K562 (cell line): ENCODE data around the gene FN3KRP. TPM values are rescaled to one million over a fixed set of nuclear protein-coding genes. Genes with fewer than 3 reads are reported as not detected.

Source experiments
- BRD4 ChIP-seq: fragments of 200-600 bp; sonication (generic); IDR thresholded peaks from 2 replicates; pipeline ENCODE4 v1.6.1; 2017; ENCODE audit warnings: inconsistent platforms
- CBX5 ChIP-seq: IDR thresholded peaks from 2 replicates; pipeline ENCODE4 v1.6.1; 2014; ENCODE audit warnings: low read depth, borderline replicate concordance
- CHD1 ChIP-seq: fragments of 200-600 bp; sonication (generic); IDR thresholded peaks from one replicate; pipeline ENCODE4 v1.6.1; 2012; ENCODE audit warnings: mild to moderate bottlenecking, moderate library complexity, low read length, inconsistent platforms
- CHD2 ChIP-seq: IDR thresholded peaks from 2 replicates; pipeline ENCODE4 v1.6.1; 2011; ENCODE audit warnings: low read depth, low read length
- FOS ChIP-seq: IDR thresholded peaks from 3 replicates; pipeline ENCODE4 v1.6.1; 2011; ENCODE audit not compliant: insufficient read length; ENCODE audit errors: extremely low read depth
- FOXA3 ChIP-seq, 2 experiments: fragments of 450-650 bp in 1 of 2; sonication (generic) in 1 of 2; formaldehyde crosslinking; IDR thresholded peaks in 1 of 2; conservative IDR thresholded peaks in 1 of 2; 2 replicates each; pipeline versions ENCODE4 v1.4.0 to v1.8.0; 2020 to 2022; ENCODE audit warnings: mild to moderate bottlenecking in 2 of 2, missing genetic modification reagents in 1 of 2
- FOXP1 ChIP-seq: sonication (generic); formaldehyde crosslinking; IDR thresholded peaks from 2 replicates; pipeline ENCODE4 v1.8.0; 2022; ENCODE audit warnings: mild to moderate bottlenecking, missing genetic modification reagents
- HBP1 ChIP-seq: fragments of 450-650 bp; formaldehyde crosslinking; IDR thresholded peaks from 2 replicates; pipeline ENCODE4 v1.4.0; 2022; ENCODE audit warnings: missing genetic modification characterization
- HOMEZ ChIP-seq: fragments of 250-450 bp; sonication (Bioruptor Pico); IDR thresholded peaks from 2 replicates; pipeline ENCODE4 v1.4.0; 2020; ENCODE audit warnings: mild to moderate bottlenecking, moderate library complexity
- KLF16 ChIP-seq: IDR thresholded peaks from 2 replicates; pipeline ENCODE4 v1.6.1; 2016; ENCODE audit warnings: antibody characterized with exemption
- LEF1 ChIP-seq: fragments of 450-650 bp; IDR thresholded peaks from 2 replicates; pipeline ENCODE4 v1.6.1; 2016; ENCODE audit warnings: mild to moderate bottlenecking
- MAFF ChIP-seq: IDR thresholded peaks from 2 replicates; pipeline ENCODE4 v1.6.1; 2012; ENCODE audit warnings: low read length, improper control_type of control experiment
- MECOM ChIP-seq: fragments of 250-450 bp; sonication (Bioruptor Pico); IDR thresholded peaks from 2 replicates; pipeline ENCODE4 v1.8.0; 2022; ENCODE audit warnings: inconsistent platforms
- NR1H2 ChIP-seq: sonication (generic); formaldehyde crosslinking; IDR thresholded peaks from 2 replicates; pipeline ENCODE4 v1.4.0; 2020; ENCODE audit warnings: mild to moderate bottlenecking, missing genetic modification reagents
- NR4A1 ChIP-seq, 2 experiments: fragments of 250-450 bp in 1 of 2; fragments of 450-650 bp in 1 of 2; sonication (Bioruptor Pico) in 1 of 2; IDR thresholded peaks; 2 replicates each; pipeline versions ENCODE4 v1.4.0 to v1.6.1; 2016 to 2020; ENCODE audit warnings: mild to moderate bottlenecking in 2 of 2, missing compliant biosample characterization in 1 of 2, missing genetic modification characterization in 1 of 2, moderate library complexity in 1 of 2
- PCBP2 ChIP-seq: fragments of 200-400 bp; formaldehyde crosslinking; IDR thresholded peaks from 2 replicates; pipeline ENCODE4 v1.6.1; 2018; ENCODE audit warnings: low read length, low read depth, mild to moderate bottlenecking, moderate library complexity; ENCODE audit not compliant: poor library complexity, severe bottlenecking
- RAD21 ChIP-seq, 2 experiments: fragments of 250-450 bp in 1 of 2; fragments of 450-650 bp in 1 of 2; sonication (Bioruptor Pico) in 1 of 2; formaldehyde crosslinking in 1 of 2; IDR thresholded peaks in 1 of 2; conservative IDR thresholded peaks in 1 of 2; 2 replicates each; pipeline versions ENCODE4 v1.4.0 to v1.8.0; 2020 to 2022; ENCODE audit warnings: mild to moderate bottlenecking in 2 of 2, moderate library complexity in 1 of 2
- RFX1 ChIP-seq: fragments of 450-650 bp; IDR thresholded peaks from 2 replicates; pipeline ENCODE4 v1.6.1; 2016; ENCODE audit warnings: mild to moderate bottlenecking, moderate library complexity
- SAFB ChIP-seq: fragments of 200-400 bp; formaldehyde crosslinking; IDR thresholded peaks from 2 replicates; pipeline ENCODE4 v1.6.1; 2017; ENCODE audit warnings: low read depth, low read length, borderline replicate concordance
- SMARCC2 ChIP-seq: fragments of 450-650 bp; IDR thresholded peaks from 2 replicates; pipeline ENCODE4 v1.6.1; 2017; ENCODE audit warnings: antibody characterized with exemption, moderate library complexity, mild to moderate bottlenecking, low read depth
- SP2 ChIP-seq: IDR thresholded peaks from 2 replicates; pipeline ENCODE4 v1.6.1; 2011; ENCODE audit warnings: mild to moderate bottlenecking, low read depth, low read length, moderate library complexity; ENCODE audit not compliant: poor library complexity, severe bottlenecking; ENCODE audit errors: extremely low read depth
- TEAD4 ChIP-seq, 2 experiments: sonication (generic) in 1 of 2; formaldehyde crosslinking in 1 of 2; IDR thresholded peaks; 2 replicates each; pipeline versions ENCODE4 v1.6.1 to v1.8.0; 2012 to 2022; ENCODE audit warnings: borderline replicate concordance in 1 of 2, inconsistent platforms in 1 of 2, low read length in 1 of 2, mild to moderate bottlenecking in 1 of 2, missing genetic modification reagents in 1 of 2
- XRCC5 ChIP-seq: fragments of 200-400 bp; formaldehyde crosslinking; IDR thresholded peaks from 2 replicates; pipeline ENCODE4 v1.6.1; 2017; ENCODE audit warnings: low read depth, mild to moderate bottlenecking, low read length
- ZNF23 ChIP-seq: fragments of 250-450 bp; sonication (Bioruptor Pico); IDR thresholded peaks from 2 replicates; pipeline ENCODE4 v1.4.0; 2020; ENCODE audit warnings: mild to moderate bottlenecking
- ZNF668 ChIP-seq: fragments of 250-450 bp; sonication (Bioruptor Pico); IDR thresholded peaks from 2 replicates; pipeline ENCODE4 v1.8.0; 2022; ENCODE audit warnings: mild to moderate bottlenecking, inconsistent platforms
- polyA plus RNA-seq, 8 experiments: library from polyadenylated mRNA; depleted of rRNA in 4 of 8; stranded (reverse) in 5 of 8; unstranded in 3 of 8; fragments of >200 nt; fragmentation: Nextera tagmentation in 2 of 8; fragmentation: Illumina TruSeq in 1 of 8; extraction: Ambion mirVana in 2 of 8; extraction: Trizol in 1 of 8; gene quantifications; 2 replicates each; pipeline versions ENCODE4 v1.2.1 to v1.2.3, GENCODE V29; 2011 to 2014; ENCODE audit warnings: inconsistent platforms in 1 of 8, missing spikeins in 1 of 8
- total RNA-seq, 7 experiments: library from RNA; depleted of rRNA in 6 of 7; stranded (reverse); fragments of >200 nt in 6 of 7; fragmentation: Illumina TruSeq in 2 of 7; extraction: Trizol in 2 of 7; gene quantifications; 2 replicates each; pipeline versions ENCODE4 v1.2.1 to v1.2.3, GENCODE V29; 2011 to 2021; ENCODE audit warnings: low replicate concordance in 1 of 7

The FN3KRP gene
- total and polyA plus RNA-seq, 9 of the 15 experiments (the other 6 are each of a cell fraction or from before 2014, with no cell fraction given): 2.0 to 32.1 (median 24.9) TPM

DNA sequence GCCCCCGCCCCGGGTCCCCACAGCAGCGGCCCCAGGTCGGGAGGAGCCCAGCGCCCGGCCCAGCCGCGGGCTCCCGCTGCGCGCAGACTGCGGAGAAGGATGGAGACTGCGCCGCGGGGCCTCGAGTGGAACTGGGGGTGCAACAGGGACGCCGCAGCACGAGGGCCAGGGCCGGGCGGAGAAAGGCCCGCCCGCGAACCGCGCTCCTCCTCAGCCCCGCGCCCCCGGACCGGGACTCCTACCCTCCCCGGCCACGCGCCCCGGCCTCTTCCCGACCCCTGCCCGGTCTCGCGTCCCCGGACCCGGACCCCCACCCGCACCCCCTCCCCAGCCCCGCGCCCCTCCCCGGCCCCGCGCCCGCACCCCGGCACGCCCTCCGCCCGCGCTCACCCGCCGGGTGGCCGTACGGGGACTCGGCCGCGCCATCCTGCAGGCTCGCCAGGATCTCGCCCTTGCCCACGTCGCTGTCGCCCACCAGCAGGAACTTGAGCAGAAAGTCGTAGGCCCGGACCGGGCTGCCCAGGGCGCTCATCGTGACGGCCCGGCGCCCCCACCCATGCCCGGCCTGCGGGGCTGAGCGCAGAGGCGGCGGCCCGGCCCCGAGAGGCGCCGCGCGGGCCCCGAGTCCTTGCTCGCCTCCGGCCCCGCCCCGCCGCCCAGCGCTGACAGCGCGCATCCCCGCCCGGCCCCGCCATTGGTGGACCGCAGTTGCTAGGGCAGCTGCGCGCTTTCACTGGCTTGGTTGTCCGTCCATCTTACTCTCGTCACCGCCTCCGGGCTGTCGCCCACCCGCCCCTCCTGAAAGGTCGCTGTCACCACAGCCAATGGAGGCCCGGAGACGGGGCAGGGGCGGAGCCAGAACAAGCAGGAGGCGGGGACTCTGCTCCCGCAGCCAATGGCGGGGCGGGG lies 18.2 kb upstream of the FN3KRP start, which contains the start of gene RAB40B (continued):
- TF ChIP-seq ZNF668 (CRISPR knock-in tag) (no peak), MECOM (CRISPR knock-in tag) (no peak), RAD21 (CRISPR knock-in tag; conservative IDR thresholded peaks at IDR 0.05 in 1 of 2, IDR thresholded peaks at IDR 0.05 in 1 of 2) (no peak), XRCC5 (no peak), BRD4 (no peak), SMARCC2 (no peak), HOMEZ (CRISPR knock-in tag) (no peak), ZNF23 (no peak), FOXA3 (CRISPR knock-in tag; conservative IDR thresholded peaks at IDR 0.05 in 1 of 2, IDR thresholded peaks at IDR 0.05 in 1 of 2) (no peak), FOXP1 (CRISPR knock-in tag) (no peak), HBP1 (CRISPR knock-in tag) (no peak), SAFB (no peak), RFX1 (peak; percentile 87), SP2 (peak; percentile 89), MAFF (no peak), CBX5 (no peak), TEAD4 (IDR thresholded peaks at IDR 0.05; ENCODE audit: low read length) (no peak), TEAD4 (CRISPR knock-in tag; IDR thresholded peaks at IDR 0.05; ENCODE audit: borderline replicate concordance) (no peak), NR1H2 (CRISPR knock-in tag) (no peak), FOS (peak; percentile 92), CHD1 (no peak), PCBP2 (no peak), LEF1 (no peak), CHD2 (peak; percentile 83), KLF16 (no peak), NR4A1 (CRISPR knock-in tag; IDR thresholded peaks at IDR 0.05) (no peak), NR4A1 (tag; IDR thresholded peaks at IDR 0.05) (no peak)
